Measurements from ENCODE around the gene PPEF2. TPM values are rescaled to one million over a fixed set of nuclear protein-coding genes. Genes with fewer than 3 reads are reported as not detected.

The PPEF2 gene
- total and polyA plus RNA-seq, 10 donors, result 0.06 to 3.4 (median 0.16) TPM; not detected in 2

DNA sequence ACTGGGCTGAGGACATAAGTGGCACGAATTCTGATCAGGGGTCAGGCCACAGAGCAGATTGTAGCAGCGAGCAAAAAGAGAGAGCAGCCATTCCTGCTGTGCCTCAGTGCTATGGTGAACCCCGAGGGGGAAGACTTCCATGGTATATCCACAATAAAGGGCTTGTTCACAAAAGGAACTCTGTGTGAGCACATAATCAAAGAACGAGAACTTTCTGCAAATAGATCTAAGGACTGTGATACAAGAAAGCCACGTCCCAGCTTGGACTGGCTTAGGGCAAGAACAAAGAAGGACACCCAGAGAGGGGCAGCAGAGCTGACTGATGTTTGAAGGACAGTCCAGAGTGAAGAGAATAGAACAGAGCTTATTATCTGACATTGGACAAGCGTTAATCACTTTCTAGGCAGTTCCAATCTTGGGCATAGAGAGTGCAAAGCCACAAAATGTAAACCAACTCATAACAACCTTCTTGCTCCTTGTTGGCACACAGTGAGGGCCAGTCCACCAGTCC lies 24.0 kb downstream of the PPEF2 start:
- intact Hi-C loops (cut with DNase I; ENCODE audit: low total_unique reads), result no loop called here
- Histone ChIP-seq H3K4me1 (no peaks in the 10 kb centered on the region), H3K36me3 (no peaks in the 10 kb centered on the region), H3K4me3 (no peak overlapping the region), H3K9me3 (no peaks in the 10 kb centered on the region), H3K27ac (no peak overlapping the region), H3K27me3 (replicated peaks in 1 of 7) (peaks cover 0 to 3% (median 0%) of the 10 kb centered on the region in 7 donors)
- 64 to 77% (median 69%) methylated on average over 6 of the region's 6 CpGs for WGBS, 5 donors
- DNase-seq, result no peak
- no peak for TF ChIP-seq POLR2A (IDR thresholded peaks at IDR 0.05)
- TF ChIP-seq POLR2AphosphoS5 (IDR thresholded peaks at IDR 0.05), result no peak
- no peak for TF ChIP-seq CTCF (IDR thresholded peaks at IDR 0.05 in 8 of 11, conservative IDR thresholded peaks at IDR 0.05 in 3 of 11)

DNA sequence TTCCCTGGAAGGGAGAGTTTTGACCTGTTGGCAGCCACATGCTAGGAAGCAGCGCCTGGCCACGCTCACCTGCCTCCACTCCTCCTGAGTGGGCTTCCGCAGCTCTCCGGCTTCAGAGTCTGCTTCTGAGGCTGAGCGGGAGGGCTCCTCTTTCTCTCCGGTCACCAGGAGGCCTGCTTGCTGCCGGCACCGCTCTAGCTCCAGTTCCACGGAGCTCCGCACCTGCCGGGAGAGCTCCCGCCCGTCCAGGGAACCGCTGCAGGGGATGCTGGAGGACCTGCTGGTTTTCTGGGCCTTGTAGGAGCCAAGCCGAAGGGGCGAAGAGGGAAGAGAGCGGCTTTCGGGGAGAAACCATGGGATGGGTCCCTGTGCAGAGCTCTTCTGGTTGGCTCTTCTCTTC lies 26.0 kb downstream of the PPEF2 start:
- intact Hi-C loops (cut with DNase I; ENCODE audit: low total_unique reads), result no loop called here
- no peak for DNase-seq
- Histone ChIP-seq H3K27ac (no peak overlapping the region), H3K4me3 (no peak overlapping the region), H3K4me1 (no peaks in the 10 kb centered on the region), H3K27me3 (replicated peaks in 1 of 7) (peaks cover 0 to 3% (median 0%) of the 10 kb centered on the region in 7 donors), H3K9me3 (no peaks in the 10 kb centered on the region), H3K36me3 (no peaks in the 10 kb centered on the region)
- WGBS, 5 donors, result 84 to 94% (median 92%) methylated on average over 18 of the region's 18 CpGs
- no peak for TF ChIP-seq POLR2A (IDR thresholded peaks at IDR 0.05)
- TF ChIP-seq CTCF (IDR thresholded peaks at IDR 0.05 in 8 of 11, conservative IDR thresholded peaks at IDR 0.05 in 3 of 11), result no peak
- TF ChIP-seq POLR2AphosphoS5 (IDR thresholded peaks at IDR 0.05), result no peak

DNA sequence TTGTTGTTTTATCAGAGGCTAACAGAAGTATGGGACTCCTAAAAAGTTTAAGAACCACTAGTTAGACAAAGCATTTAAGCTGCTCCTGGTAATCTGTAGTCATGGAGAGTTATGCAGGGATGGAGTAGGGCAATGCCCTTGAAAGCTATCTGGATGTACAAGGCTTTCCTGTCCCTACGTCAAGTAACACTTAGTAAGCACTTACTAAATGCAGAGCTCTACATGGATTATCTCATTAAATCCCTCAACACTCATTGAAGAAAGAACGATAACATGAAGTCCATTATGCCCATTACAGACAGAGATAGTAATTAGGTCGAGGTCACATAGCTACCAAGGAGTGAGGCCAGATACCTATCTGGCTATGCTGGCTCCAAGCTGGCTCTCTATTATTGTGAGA lies 33.2 kb downstream of the PPEF2 start:
- Histone ChIP-seq H3K27ac (no peak overlapping the region), H3K4me3 (no peak overlapping the region), H3K36me3 (no peaks in the 10 kb centered on the region), H3K4me1 (no peaks in the 10 kb centered on the region), H3K27me3 (replicated peaks in 1 of 7) (no peaks in the 10 kb centered on the region), H3K9me3 (no peaks in the 10 kb centered on the region)
- intact Hi-C loops (cut with DNase I; ENCODE audit: low total_unique reads), result no loop called here
- 50 to 62% (median 55%) methylated on average over 3 of the region's 3 CpGs for WGBS, 5 donors
- no peak for DNase-seq
- TF ChIP-seq POLR2A (IDR thresholded peaks at IDR 0.05) (no peak), POLR2AphosphoS5 (IDR thresholded peaks at IDR 0.05) (no peak), CTCF (IDR thresholded peaks at IDR 0.05 in 8 of 11, conservative IDR thresholded peaks at IDR 0.05 in 3 of 11) (no peak)

GRCh38 chr4:75867130-75867529 lies 35.1 kb downstream of the PPEF2 start:
- H3K9me3 ChIP-seq, result peaks cover 0 to 4% (median 0%) of the 10 kb centered on the region in 8 donors
- H3K27ac ChIP-seq, result no peak overlapping the region
- TF ChIP-seq POLR2AphosphoS5 (IDR thresholded peaks at IDR 0.05) (no peak), POLR2A (IDR thresholded peaks at IDR 0.05) (no peak), CTCF (IDR thresholded peaks at IDR 0.05 in 8 of 11, conservative IDR thresholded peaks at IDR 0.05 in 3 of 11) (no peak)
- no peak overlapping the region for H3K4me3 ChIP-seq
- H3K27me3 ChIP-seq (replicated peaks in 1 of 7), result no peaks in the 10 kb centered on the region
- WGBS, 5 donors, result 76 to 86% (median 79%) methylated on average over 3 of the region's 3 CpGs
- no peaks in the 10 kb centered on the region for H3K36me3 ChIP-seq
- intact Hi-C loops (cut with DNase I; ENCODE audit: low total_unique reads), result no loop called here
- DNase-seq, result no peak
- no peaks in the 10 kb centered on the region for H3K4me1 ChIP-seq
